Activated effector memory CD4-positive, alpha-beta T cell treated with Interleukin-2 at 50 U/mL for 16 hours (primary cell): ENCODE results near the gene CHD1L.
"Not testable (repeated sequence)": the region's sequence is repeated elsewhere in the genome, so short reads cannot be mapped to it uniquely, and the experiment has no call there.

ENCODE experiments used
- DNase-seq: peaks from one replicate; pipeline ENCODE4 v3.0.0-alpha.2; 2020

The CHD1L gene

GRCh38 chr1:147242449-147243227 lies at the start of gene CHD1L:
TSS of gene CHD1L (plus strand) at chr1:147242684. CDS start at chr1:147242704, 20 bp downstream.
- DNase-seq = peak; percentile 93

GRCh38 chr1:147197324-147197723 lies 45.2 kb upstream of the CHD1L start:
- not testable (repeated sequence) for DNase-seq

- DNase-seq = no peak
Observed at GRCh38 chr1:147201276-147201675, 41.2 kb upstream of the CHD1L start.

GRCh38 chr1:147201786-147202185 lies 40.7 kb upstream of the CHD1L start:
- DNase-seq = no peak

GRCh38 chr1:147202576-147202975 lies 39.9 kb upstream of the CHD1L start:
- DNase-seq = no peak

GRCh38 chr1:147204080-147204479 lies 38.4 kb upstream of the CHD1L start:
- DNase-seq = no peak

- DNase-seq = no peak
Observed at GRCh38 chr1:147207192-147207591, 35.3 kb upstream of the CHD1L start.

- no peak for DNase-seq
Observed at GRCh38 chr1:147208619-147209018, 33.9 kb upstream of the CHD1L start.

GRCh38 chr1:147209825-147210821 lies 32.4 kb upstream of the CHD1L start:
- DNase-seq = no peak

GRCh38 chr1:147210987-147211386 lies 31.5 kb upstream of the CHD1L start:
- DNase-seq = no peak

- DNase-seq = no peak
Observed at GRCh38 chr1:147211577-147211976, 30.9 kb upstream of the CHD1L start.

- no peak for DNase-seq
Observed at GRCh38 chr1:147213271-147213670, 29.2 kb upstream of the CHD1L start.

- DNase-seq = no peak
Observed at GRCh38 chr1:147214325-147214724, 28.2 kb upstream of the CHD1L start.

- DNase-seq = no peak
Observed at GRCh38 chr1:147214842-147215539, 27.5 kb upstream of the CHD1L start.

GRCh38 chr1:147215540-147215916 lies 27.0 kb upstream of the CHD1L start:
- no peak for DNase-seq

GRCh38 chr1:147216124-147216523 lies 26.4 kb upstream of the CHD1L start:
- no peak for DNase-seq

GRCh38 chr1:147217141-147217540 lies 25.3 kb upstream of the CHD1L start:
- DNase-seq = no peak

- DNase-seq = no peak
Observed at GRCh38 chr1:147218606-147219005, 23.9 kb upstream of the CHD1L start.

GRCh38 chr1:147223740-147224615 lies 18.5 kb upstream of the CHD1L start:
- no peak for DNase-seq

GRCh38 chr1:147225193-147225730 lies 17.2 kb upstream of the CHD1L start, which contains the start of gene FMO5:
TSS of gene FMO5 (minus strand) at chr1:147225339. CDS start at chr1:147225029, 310 bp downstream.
- DNase-seq = peak; percentile 39

- DNase-seq = not testable (repeated sequence)
Observed at GRCh38 chr1:147231032-147231431, 11.5 kb upstream of the CHD1L start.

GRCh38 chr1:147233903-147234302 lies 8.6 kb upstream of the CHD1L start:
- not testable (repeated sequence) for DNase-seq
